GM18505 (cell line): ENCODE measurements around the gene SORCS2.

ENCODE experiments used
- ATAC-seq: cut with Tn5 transposase; IDR thresholded peaks from one replicate; pipeline ENCODE4 v1.9.1; 2021; ENCODE audit not compliant: unreplicated experiment
- POLR2A ChIP-seq: IDR thresholded peaks from 4 replicates; pipeline ENCODE4 v1.6.1; 2011; ENCODE audit warnings: borderline replicate concordance; ENCODE audit not compliant: insufficient read depth, insufficient read length; ENCODE audit errors: extremely low read depth

Gene SORCS2

DNA sequence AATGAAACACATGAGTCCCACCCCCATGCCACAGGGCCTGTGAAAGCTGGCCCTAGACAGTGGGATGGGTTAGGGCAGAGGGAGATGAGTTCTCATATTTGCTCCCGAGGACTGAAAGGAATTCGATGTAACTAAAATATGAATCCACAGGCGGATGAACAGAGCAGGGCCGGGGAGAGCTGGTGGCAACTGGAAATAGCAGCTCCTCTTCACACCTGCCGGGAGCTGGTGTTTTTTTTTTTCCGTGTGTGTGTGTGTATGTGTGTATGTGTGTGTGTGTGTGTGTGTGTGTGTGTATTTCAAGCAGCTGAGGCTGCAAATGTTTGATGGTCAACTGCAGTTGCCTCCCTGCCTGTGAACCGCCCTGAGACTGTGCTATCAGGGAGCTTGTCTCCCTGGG, 357.5 kb downstream of the SORCS2 start:
- ATAC-seq = no peak
- no peak for TF ChIP-seq POLR2A

DNA sequence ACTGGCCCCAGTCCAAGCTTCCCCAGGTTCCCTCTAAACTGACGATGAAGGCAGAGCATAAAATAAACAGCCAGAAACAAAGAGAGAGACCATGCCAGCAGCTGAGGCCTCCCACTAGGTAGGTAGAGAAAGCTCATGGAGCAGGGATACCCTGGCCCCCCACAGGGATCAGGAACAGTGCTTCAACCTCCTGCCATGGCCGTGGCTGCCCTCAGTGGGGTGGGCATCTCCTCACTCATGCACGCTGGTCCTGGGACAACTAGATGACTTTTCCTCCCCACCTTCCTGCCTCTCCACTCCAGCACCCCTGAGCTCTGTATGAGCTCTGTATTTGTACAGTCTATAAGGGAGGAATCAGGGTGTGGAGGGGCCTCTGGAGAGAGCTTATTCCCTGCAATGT, 360.1 kb downstream of the SORCS2 start:
- no peak for ATAC-seq
- no peak for TF ChIP-seq POLR2A

- no peak for TF ChIP-seq POLR2A
- no peak for ATAC-seq
Observed at GRCh38 chr4:7553280-7553679, 360.9 kb downstream of the SORCS2 start.

DNA sequence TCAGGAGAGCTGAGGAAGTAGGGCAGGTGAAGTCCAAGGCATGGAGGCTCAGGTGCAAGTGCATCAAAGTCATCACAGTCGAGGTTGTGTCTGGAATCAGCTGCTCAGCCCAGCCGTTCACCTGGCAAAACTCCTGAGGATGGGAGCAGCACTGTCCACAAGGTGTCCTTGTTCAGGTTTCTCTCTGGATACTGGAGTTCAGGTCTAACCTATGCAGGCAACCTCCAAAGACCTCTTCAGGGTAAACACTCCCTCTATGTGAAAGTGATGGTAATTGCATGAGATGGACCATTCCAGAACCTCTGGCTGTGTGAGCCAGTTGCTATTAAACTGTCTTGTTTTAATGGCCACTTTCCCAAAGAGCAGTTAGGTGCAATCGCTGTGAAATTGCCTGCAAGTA, 362.6 kb downstream of the SORCS2 start:
- no peak for ATAC-seq
- no peak for TF ChIP-seq POLR2A

DNA sequence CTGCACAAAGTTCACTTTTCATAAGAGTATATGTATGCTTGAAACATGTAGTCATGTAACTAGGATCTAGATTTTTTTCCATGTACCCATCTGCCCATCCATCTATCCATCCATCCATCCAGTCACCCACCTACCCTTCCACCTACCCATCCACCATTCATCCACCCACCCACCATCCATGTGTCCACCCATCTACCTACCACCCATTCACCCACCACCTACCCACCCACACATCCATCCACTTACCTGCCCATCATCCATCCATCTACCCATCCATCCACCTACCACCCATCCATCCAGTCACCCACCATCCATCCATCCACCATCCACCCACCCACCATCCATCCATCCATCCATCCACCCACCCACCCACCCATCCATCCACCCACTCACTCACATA, 364.2 kb downstream of the SORCS2 start:
- no peak for TF ChIP-seq POLR2A
- ATAC-seq = no peak

GRCh38 chr4:7557456-7557855, 365.1 kb downstream of the SORCS2 start:
- ATAC-seq = no peak
- no peak for TF ChIP-seq POLR2A

- ATAC-seq = no peak
- TF ChIP-seq POLR2A = no peak
Observed at GRCh38 chr4:7558436-7558835, 366.1 kb downstream of the SORCS2 start.

- TF ChIP-seq POLR2A = no peak
- ATAC-seq = no peak
Observed at GRCh38 chr4:7559316-7559715, 367.0 kb downstream of the SORCS2 start.

DNA sequence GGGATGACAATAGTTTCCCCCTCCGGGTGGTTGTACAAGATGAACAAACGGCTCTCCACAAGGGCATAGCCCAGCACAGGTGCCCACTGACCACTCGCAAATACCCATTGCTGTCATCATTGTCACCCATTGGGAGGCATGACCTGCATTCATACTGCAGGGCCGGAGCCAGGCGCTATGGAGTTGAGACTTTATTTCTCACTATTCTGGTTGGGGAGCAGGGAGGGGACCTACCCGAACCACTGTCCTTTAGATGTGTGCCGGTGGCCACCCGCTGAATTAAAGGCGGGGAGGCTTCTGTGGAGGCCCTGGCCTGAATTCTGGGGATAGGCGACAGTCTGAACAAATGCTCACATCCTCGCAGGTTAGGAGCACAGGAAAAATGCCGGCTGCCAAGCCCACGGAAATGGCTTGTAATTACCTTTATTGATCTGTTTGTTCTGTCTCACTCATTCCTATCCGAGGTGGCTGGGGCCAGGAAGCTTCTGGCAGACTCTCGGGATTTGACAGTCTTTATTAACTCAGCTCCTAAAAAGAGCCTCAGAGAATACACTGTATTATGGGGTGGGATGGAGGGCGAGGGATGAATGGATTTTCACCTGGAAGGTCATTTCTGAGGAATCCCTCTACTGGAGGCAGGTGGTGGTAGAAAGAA, 367.5 kb downstream of the SORCS2 start:
- no peak for TF ChIP-seq POLR2A
- ATAC-seq = no peak

- TF ChIP-seq POLR2A = no peak
- no peak for ATAC-seq
Observed at GRCh38 chr4:7561557-7561956, 369.2 kb downstream of the SORCS2 start.

GRCh38 chr4:7564242-7564641, 371.9 kb downstream of the SORCS2 start:
- no peak for TF ChIP-seq POLR2A

DNA sequence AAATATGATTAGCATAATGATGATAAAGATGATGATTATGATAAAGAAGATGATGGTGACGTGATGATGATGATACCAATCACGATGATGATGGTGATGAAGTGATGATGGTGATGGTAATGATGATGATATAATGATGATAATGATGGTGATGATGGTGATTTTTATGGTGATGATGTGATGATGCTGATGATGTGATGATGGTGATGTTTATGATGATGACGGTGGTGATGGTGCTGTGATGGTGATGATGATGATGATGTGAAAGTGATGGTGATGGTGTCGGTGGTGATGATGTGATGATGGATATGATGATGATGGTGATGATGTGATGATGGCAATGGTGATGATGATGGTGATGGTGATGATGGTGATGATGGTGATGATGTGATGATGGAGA, 373.1 kb downstream of the SORCS2 start:
- no peak for ATAC-seq
- TF ChIP-seq POLR2A = no peak

More at GRCh38 chr4:7564242-7564641, 371.9 kb downstream of the SORCS2 start:
- ATAC-seq = no peak

GRCh38 chr4:7569810-7570783, 377.8 kb downstream of the SORCS2 start:
- ATAC-seq = no peak

DNA sequence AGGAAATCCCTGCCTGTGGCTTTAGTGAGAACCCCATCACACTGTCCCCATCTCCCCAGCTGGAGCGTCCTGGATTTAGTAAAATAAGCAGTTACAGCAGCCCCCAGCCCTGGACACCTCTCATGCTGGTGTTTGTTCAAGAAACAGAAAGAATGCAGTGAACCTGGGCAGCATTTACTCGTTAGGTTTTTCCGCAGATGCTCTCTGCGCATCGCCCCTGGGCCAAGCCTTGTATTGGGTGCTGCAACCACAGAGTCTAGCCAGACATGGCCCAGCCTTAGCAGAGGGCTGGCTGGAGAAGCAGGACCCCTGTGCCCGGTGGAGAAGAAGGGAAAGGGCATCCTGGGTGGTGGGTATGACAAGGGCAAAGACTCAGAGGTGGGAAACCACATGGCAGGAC, 378.7 kb downstream of the SORCS2 start:
- no peak for ATAC-seq
- TF ChIP-seq POLR2A = no peak

More at GRCh38 chr4:7569810-7570783, 377.8 kb downstream of the SORCS2 start:
- TF ChIP-seq POLR2A = no peak
